Embryonic facial prominence (tissue), 1 donor: ENCODE results near the gene TRIP12.
"Not testable (repeated sequence)": the region's sequence is repeated elsewhere in the genome, so short reads cannot be mapped to it uniquely, and the experiment has no call there.

Source experiments
- DNase-seq: peaks from one replicate; pipeline ENCODE4 v3.0.0-alpha.2; 2016; ENCODE audit errors: extremely low spot score

The TRIP12 gene

GRCh38 chr2:229874647-229875046, 47.2 kb downstream of the TRIP12 start:
- no peak for DNase-seq

GRCh38 chr2:229873123-229873581, 48.7 kb downstream of the TRIP12 start:
- no peak for DNase-seq

- no peak for DNase-seq
Observed at GRCh38 chr2:229870903-229871656, 50.7 kb downstream of the TRIP12 start.

- no peak for DNase-seq
Observed at GRCh38 chr2:229869226-229869625, 52.6 kb downstream of the TRIP12 start.

- DNase-seq = no peak
Observed at GRCh38 chr2:229868794-229869193, 53.0 kb downstream of the TRIP12 start.

GRCh38 chr2:229865033-229865432, 56.8 kb downstream of the TRIP12 start:
- no peak for DNase-seq

- DNase-seq = no peak
Observed at GRCh38 chr2:229861431-229861830, 60.4 kb downstream of the TRIP12 start.

GRCh38 chr2:229860334-229860733, 61.5 kb downstream of the TRIP12 start:
- DNase-seq = no peak

GRCh38 chr2:229858351-229858750, 63.5 kb downstream of the TRIP12 start:
- DNase-seq = no peak

- DNase-seq = no peak
Observed at GRCh38 chr2:229857634-229858033, 64.2 kb downstream of the TRIP12 start.

GRCh38 chr2:229856413-229856812, 65.4 kb downstream of the TRIP12 start:
- DNase-seq = no peak

- no peak for DNase-seq
Observed at GRCh38 chr2:229855116-229855515, 66.7 kb downstream of the TRIP12 start.

- DNase-seq = no peak
Observed at GRCh38 chr2:229852565-229852964, 69.2 kb downstream of the TRIP12 start.

GRCh38 chr2:229851870-229852269, 69.9 kb downstream of the TRIP12 start:
- DNase-seq = no peak

- DNase-seq = not testable (repeated sequence)
Observed at GRCh38 chr2:229850355-229851275, 71.2 kb downstream of the TRIP12 start.

- DNase-seq = no peak
Observed at GRCh38 chr2:229849073-229849472, 72.7 kb downstream of the TRIP12 start.

- no peak for DNase-seq
Observed at GRCh38 chr2:229843613-229844012, 78.2 kb downstream of the TRIP12 start.

- DNase-seq = no peak
Observed at GRCh38 chr2:229838729-229839128, 83.1 kb downstream of the TRIP12 start.

- DNase-seq = no peak
Observed at GRCh38 chr2:229836847-229837246, 85.0 kb downstream of the TRIP12 start.

- no peak for DNase-seq
Observed at GRCh38 chr2:229835596-229836283, 86.1 kb downstream of the TRIP12 start.

- not testable (repeated sequence) for DNase-seq
Observed at GRCh38 chr2:229834368-229834767, 87.4 kb downstream of the TRIP12 start.

GRCh38 chr2:229832510-229832898, 89.3 kb downstream of the TRIP12 start:
- no peak for DNase-seq
